Endothelial cell of umbilical vein (primary cell): Measurements from ENCODE around the gene RRP1. TPM values are rescaled to one million over a fixed set of nuclear protein-coding genes. Genes with fewer than 3 reads are reported as not detected.

ENCODE experiments used
- BruUV-seq: library from RNA; stranded (reverse); fragments of 400-500 nt; replicated peaks from 2 replicates; lab custom pipeline; 2021; lab: Mats Ljungman, UMichigan
- CTCF ChIA-PET: fragments of 300-600, 350-600 bp; sonication (Branson Sonifier 250); formaldehyde crosslinking; loops from one replicate; lab custom pipeline; 2021; ENCODE audit warnings: antibody characterized with exemption, inconsistent platforms; lab: Charles Lee
- POLR2A ChIA-PET: fragments of 300-600, 350-600 bp; sonication (Branson Sonifier 250); formaldehyde crosslinking; loops from one replicate; lab custom pipeline; 2021; ENCODE audit warnings: antibody characterized with exemption, inconsistent platforms; lab: Charles Lee
- DNase-seq: peaks from one replicate; pipeline ENCODE4 v3.0.0-alpha.2; 2011; ENCODE audit warnings: low read depth, low spot score
- FAIRE-seq: peaks from 2 replicates; lab custom pipeline; 2011; peaks lifted over from hg19 to GRCh38; lab: Jason Lieb, UNC
- H2AFZ ChIP-seq: 2 replicates; pipeline ENCODE4 v1.6.0; 2012; ENCODE audit warnings: low read depth, low read length, control low read depth, inconsistent platforms
- H3K27ac ChIP-seq: 2 replicates; pipeline ENCODE4 v1.5.1; 2011; ENCODE audit warnings: low read depth, mild to moderate bottlenecking, control low read depth, low read length, moderate library complexity; ENCODE audit not compliant: insufficient read depth
- H3K27me3 ChIP-seq, 2 experiments: 2 replicates each; pipeline versions ENCODE4 v1.6.0 to v1.6.1; 2011; ENCODE audit warnings: low read length in 2 of 2, mixed read lengths in 1 of 2; ENCODE audit not compliant: control insufficient read depth in 2 of 2, insufficient read depth in 2 of 2
- H3K36me3 ChIP-seq, 2 experiments: 2 replicates in 1 of 2; 3 replicates in 1 of 2; pipeline ENCODE4 v1.5.1; 2011; ENCODE audit warnings: low read length in 2 of 2, mild to moderate bottlenecking in 1 of 2, moderate library complexity in 1 of 2; ENCODE audit not compliant: control insufficient read depth in 2 of 2, insufficient read depth in 2 of 2; ENCODE audit errors: extremely low read depth in 1 of 2
- H3K4me1 ChIP-seq: 3 replicates; pipeline ENCODE4 v1.5.1; 2011; ENCODE audit warnings: mild to moderate bottlenecking, low read length; ENCODE audit not compliant: control insufficient read depth, insufficient read depth; ENCODE audit errors: extremely low read depth
- H3K4me2 ChIP-seq: 2 replicates; pipeline ENCODE4 v1.6.1; 2011; ENCODE audit warnings: low read length, control low read depth, mixed read lengths; ENCODE audit not compliant: insufficient read depth
- H3K4me3 ChIP-seq, 3 experiments: fragments of 200-600 bp in 1 of 3; sonication (generic), shearing (Covaris generic) in 1 of 3; replicated peaks in 1 of 3; 2 replicates each; pipeline ENCODE4 v1.5.1; 2011 to 2016; ENCODE audit warnings: control low read depth in 3 of 3, low read length in 3 of 3, mild to moderate bottlenecking in 2 of 3, inconsistent platforms in 1 of 3, low read depth in 1 of 3, moderate library complexity in 1 of 3; ENCODE audit not compliant: insufficient read depth in 1 of 3
- H3K79me2 ChIP-seq: 2 replicates; pipeline ENCODE4 v1.6.0; 2012; ENCODE audit warnings: low read length, inconsistent platforms; ENCODE audit not compliant: control insufficient read depth, insufficient read depth
- H3K9ac ChIP-seq: replicated peaks from 2 replicates; pipeline ENCODE3; 2011; ENCODE audit warnings: low read length, control low read depth; ENCODE audit not compliant: insufficient read depth; ENCODE audit errors: extremely low read depth
- H3K9me1 ChIP-seq: replicated peaks from 3 replicates; pipeline ENCODE4 v1.6.0; 2011; ENCODE audit warnings: mild to moderate bottlenecking, low read length; ENCODE audit not compliant: control insufficient read depth, insufficient read depth; ENCODE audit errors: extremely low read depth
- H3K9me3 ChIP-seq: replicated peaks from 2 replicates; pipeline ENCODE4 v1.5.1; 2012; ENCODE audit warnings: low read length, inconsistent platforms; ENCODE audit not compliant: control insufficient read depth, insufficient read depth
- H4K20me1 ChIP-seq: replicated peaks from 2 replicates; pipeline ENCODE3; 2011; ENCODE audit warnings: mild to moderate bottlenecking, low read length; ENCODE audit not compliant: control insufficient read depth, insufficient read depth; ENCODE audit errors: extremely low read depth
- CTCF ChIP-seq, 2 donors: IDR thresholded peaks; 1 replicate in 1 of 2; 2 replicates in 1 of 2; pipeline ENCODE4 v1.5.1; 2011; ENCODE audit warnings: low read length in 2 of 2, mild to moderate bottlenecking in 2 of 2, moderate library complexity in 2 of 2, control low read depth in 1 of 2, inconsistent platforms in 1 of 2, low read depth in 1 of 2; ENCODE audit not compliant: insufficient read depth in 1 of 2; ENCODE audit errors: extremely low read depth in 1 of 2
- EZH2 ChIP-seq: IDR thresholded peaks from 2 replicates; pipeline ENCODE4 v1.6.1; 2012; ENCODE audit warnings: borderline replicate concordance, low read depth, mild to moderate bottlenecking, moderate library complexity, low read length, inconsistent platforms; ENCODE audit not compliant: severe bottlenecking
- FOS ChIP-seq: IDR thresholded peaks from 2 replicates; pipeline ENCODE4 v1.6.1; 2011; ENCODE audit warnings: mild to moderate bottlenecking, low read length, moderate library complexity, borderline replicate concordance; ENCODE audit not compliant: insufficient read depth
- GATA2 ChIP-seq: IDR thresholded peaks from 2 replicates; pipeline ENCODE4 v1.7.0; 2011; ENCODE audit warnings: low read depth, mild to moderate bottlenecking, moderate library complexity, mixed read lengths, low read length; ENCODE audit not compliant: insufficient read length, insufficient read depth
- JUN ChIP-seq: IDR thresholded peaks from 2 replicates; pipeline ENCODE4 v1.6.1; 2011; ENCODE audit warnings: borderline replicate concordance, low read depth; ENCODE audit not compliant: insufficient read length, insufficient read depth
- MAX ChIP-seq: IDR thresholded peaks from 2 replicates; pipeline ENCODE4 v1.6.1; 2011; ENCODE audit not compliant: insufficient read depth, insufficient read length
- MYC ChIP-seq: IDR thresholded peaks from one replicate; pipeline ENCODE4 v1.6.1; 2011; ENCODE audit warnings: mild to moderate bottlenecking, low read depth, low read length
- POLR2A ChIP-seq: IDR thresholded peaks from 2 replicates; pipeline ENCODE4 v1.6.1; 2012; ENCODE audit warnings: low read depth, mild to moderate bottlenecking, control low read depth, low read length
- POLR2AphosphoS5 ChIP-seq: IDR thresholded peaks from 2 replicates; pipeline ENCODE4 v1.6.1; 2012; ENCODE audit warnings: low read depth, mild to moderate bottlenecking, control low read depth, low read length, moderate library complexity; ENCODE audit not compliant: insufficient read depth
- dilution Hi-C: fragments of 300-500 bp; cut with MboI; formaldehyde crosslinking; loops from one replicate; pipeline ENCODE4 v1.15.0; 2019; ENCODE audit warnings: low sequenced_read_pairs; ENCODE audit not compliant: extremely low pct_ligation_motif_present
- intact Hi-C: fragments of 100-400 bp; cut with micrococcal nuclease; formaldehyde crosslinking; loops from one replicate; pipeline ENCODE4 v1.10.0; 2022
- polyA plus RNA-seq, 4 experiments: library from polyadenylated mRNA; depleted of rRNA in 3 of 4; stranded (reverse) in 3 of 4; unstranded in 1 of 4; fragments of >200 nt; gene quantifications; 2 replicates each; pipeline versions ENCODE4 v1.2.1 to v1.2.3, GENCODE V29; 2011 to 2012; ENCODE audit warnings: missing spikeins in 1 of 4
- total RNA-seq: library from RNA; stranded (reverse); gene quantifications from 2 replicates; pipeline ENCODE4 v1.2.3, GENCODE V29; 2021

Gene RRP1
- total and polyA plus RNA-seq, 2 donors (not counting 3 experiments of a cell fraction or from before 2014, with no cell fraction given): 15.2 to 36.3 TPM

- H3K9ac ChIP-seq: no peak overlapping the region
- H3K4me1 ChIP-seq: no peaks in the 10 kb centered on the region
- TF ChIP-seq MAX (no peak), JUN (no peak), EZH2 (no peak), GATA2 (no peak), POLR2AphosphoS5 (no peak)
- BruUV-seq: no TSS peak
- H3K4me2 ChIP-seq: no peak overlapping the region
- no peak overlapping the region for H2AFZ ChIP-seq
- H3K4me3 ChIP-seq: no peak overlapping the region
- FAIRE-seq (no peak), DNase-seq (no peak)
- H4K20me1 ChIP-seq: no peaks in the 10 kb centered on the region
- H3K9me3 ChIP-seq: no peaks in the 10 kb centered on the region
- ChIA-PET POLR2A (no interaction called here), CTCF (no interaction called here)
- H3K9me1 ChIP-seq: no peaks in the 10 kb centered on the region
- H3K36me3 ChIP-seq: peaks cover 22 to 77% of the 10 kb centered on the region in 2 experiments
- no peak overlapping the region for H3K27ac ChIP-seq
- dilution Hi-C loops (no loop called here), intact Hi-C loops (no loop called here)
- H3K27me3 ChIP-seq: no peaks in the 10 kb centered on the region
- H3K79me2 ChIP-seq: peaks cover 23% of the 10 kb centered on the region
These were observed 8.0 kb downstream of the RRP1 start for GRCh38 chr21:43797415-43797814.

- H3K4me1 ChIP-seq: no peaks in the 10 kb centered on the region
- intact Hi-C loops (no loop called here), dilution Hi-C loops (no loop called here)
- no peak overlapping the region for H3K27ac ChIP-seq
- no peak overlapping the region for H2AFZ ChIP-seq
- H3K4me3 ChIP-seq: no peak overlapping the region
- ChIA-PET POLR2A (no interaction called here), CTCF (interaction anchor here (1.2 kb wide), 1 partner anchor 177 kb away, joined by 4 read pairs; no protein-coding TSS in a partner anchor)
- no peak overlapping the region for H3K9ac ChIP-seq
- no peak overlapping the region for H3K4me2 ChIP-seq
- no peaks in the 10 kb centered on the region for H3K9me1 ChIP-seq
- no peaks in the 10 kb centered on the region for H4K20me1 ChIP-seq
- no TSS peak for BruUV-seq
- H3K9me3 ChIP-seq: no peaks in the 10 kb centered on the region
- TF ChIP-seq POLR2A (no peak), JUN (no peak), MAX (no peak), EZH2 (no peak), POLR2AphosphoS5 (no peak), CTCF (IDR thresholded peaks at IDR 0.05; ENCODE audit: extremely low read depth in 1 of 2, insufficient read depth in 1 of 2, low read depth in 1 of 2, low read length in 2 of 2) (no peak), GATA2 (no peak), FOS (no peak), MYC (no peak)
- FAIRE-seq: no peak
- peaks cover 15 to 76% of the 10 kb centered on the region in 2 experiments for H3K36me3 ChIP-seq
- H3K27me3 ChIP-seq: no peaks in the 10 kb centered on the region
- no peak for DNase-seq
- H3K79me2 ChIP-seq: peaks cover 16% of the 10 kb centered on the region
These were observed 8.7 kb downstream of the RRP1 start for GRCh38 chr21:43797925-43798715.
